ENCODE measurements around the gene PRIM2.
"Not testable (repeated sequence)": the region's sequence is repeated elsewhere in the genome, so short reads cannot be mapped to it uniquely, and the experiment has no call there.

PRIM2 gene, protein sequence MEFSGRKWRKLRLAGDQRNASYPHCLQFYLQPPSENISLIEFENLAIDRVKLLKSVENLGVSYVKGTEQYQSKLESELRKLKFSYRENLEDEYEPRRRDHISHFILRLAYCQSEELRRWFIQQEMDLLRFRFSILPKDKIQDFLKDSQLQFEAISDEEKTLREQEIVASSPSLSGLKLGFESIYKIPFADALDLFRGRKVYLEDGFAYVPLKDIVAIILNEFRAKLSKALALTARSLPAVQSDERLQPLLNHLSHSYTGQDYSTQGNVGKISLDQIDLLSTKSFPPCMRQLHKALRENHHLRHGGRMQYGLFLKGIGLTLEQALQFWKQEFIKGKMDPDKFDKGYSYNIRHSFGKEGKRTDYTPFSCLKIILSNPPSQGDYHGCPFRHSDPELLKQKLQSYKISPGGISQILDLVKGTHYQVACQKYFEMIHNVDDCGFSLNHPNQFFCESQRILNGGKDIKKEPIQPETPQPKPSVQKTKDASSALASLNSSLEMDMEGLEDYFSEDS

DNA sequence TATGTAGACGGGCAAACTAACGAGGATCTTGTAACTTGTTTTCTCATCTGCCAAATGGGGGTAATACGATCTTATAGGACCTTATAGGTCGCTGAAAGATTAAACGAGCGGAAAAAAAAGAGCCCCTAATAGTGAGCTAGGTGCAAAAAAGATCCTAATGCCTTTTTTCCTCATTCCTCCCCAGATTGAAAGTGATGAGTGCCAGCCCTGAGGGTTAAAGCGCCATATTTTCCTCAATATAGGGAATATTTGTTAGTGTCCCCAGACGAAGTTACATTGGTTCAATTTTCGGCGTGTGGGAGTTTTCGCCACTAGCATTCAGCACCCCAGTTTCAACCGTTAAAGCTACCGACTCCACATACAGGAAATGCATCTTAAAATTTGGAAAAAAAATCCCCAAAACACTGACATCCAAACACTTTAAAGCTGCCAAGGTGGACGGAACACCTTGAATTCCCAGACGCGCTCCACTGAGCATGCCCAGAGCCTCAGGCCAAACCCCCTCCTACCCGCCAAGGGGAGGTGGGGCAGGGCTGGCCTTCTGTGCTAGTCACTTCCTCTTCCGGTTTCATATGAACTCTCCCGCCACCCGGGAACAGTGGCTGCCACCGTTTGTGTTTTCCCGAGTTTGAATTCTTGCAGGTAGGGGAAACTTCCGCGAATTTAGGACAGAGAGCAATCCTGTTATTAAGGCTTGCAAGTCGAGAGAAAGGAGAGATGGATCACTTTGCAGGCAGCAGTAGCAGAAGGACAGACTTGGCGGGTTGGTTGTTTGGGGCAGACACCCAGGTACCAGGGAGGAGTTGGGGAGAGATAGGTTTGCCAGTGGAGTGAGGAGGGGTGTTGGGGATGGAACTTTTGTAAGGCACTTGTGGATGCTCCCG, at the start of gene PRIM2:
TSS of gene PRIM2 (plus strand) at position 571 of the 884 bp plus-strand sequence. CDS start 816 bp downstream, outside the sequence.
- peak; percentile 39 for DNase-seq (ENCODE audit: low read depth)
- peak within 1 kb of the TSS; percentile 70 for H3K4me3 ChIP-seq (ENCODE audit: low read depth, low read length)

DNA sequence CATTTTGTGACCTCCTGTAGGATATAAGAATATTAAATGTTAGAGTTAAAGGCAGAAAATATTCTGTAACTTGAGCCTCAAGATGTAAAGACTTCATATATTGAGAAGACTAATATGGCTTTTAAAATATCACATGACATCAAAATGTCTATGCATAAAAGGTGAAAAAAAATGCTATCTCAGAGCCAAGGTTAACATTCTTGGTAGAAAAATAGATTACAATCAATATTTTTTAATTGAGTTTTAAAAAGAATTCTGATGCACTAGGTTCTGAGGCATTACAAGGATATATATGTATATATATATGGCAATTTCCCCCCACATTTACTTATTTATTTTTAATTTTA, 49.2 kb upstream of the PRIM2 start:
- no peak overlapping the region for H3K4me3 ChIP-seq (ENCODE audit: low read depth, low read length)
- no peak for DNase-seq (ENCODE audit: low read depth)

DNA sequence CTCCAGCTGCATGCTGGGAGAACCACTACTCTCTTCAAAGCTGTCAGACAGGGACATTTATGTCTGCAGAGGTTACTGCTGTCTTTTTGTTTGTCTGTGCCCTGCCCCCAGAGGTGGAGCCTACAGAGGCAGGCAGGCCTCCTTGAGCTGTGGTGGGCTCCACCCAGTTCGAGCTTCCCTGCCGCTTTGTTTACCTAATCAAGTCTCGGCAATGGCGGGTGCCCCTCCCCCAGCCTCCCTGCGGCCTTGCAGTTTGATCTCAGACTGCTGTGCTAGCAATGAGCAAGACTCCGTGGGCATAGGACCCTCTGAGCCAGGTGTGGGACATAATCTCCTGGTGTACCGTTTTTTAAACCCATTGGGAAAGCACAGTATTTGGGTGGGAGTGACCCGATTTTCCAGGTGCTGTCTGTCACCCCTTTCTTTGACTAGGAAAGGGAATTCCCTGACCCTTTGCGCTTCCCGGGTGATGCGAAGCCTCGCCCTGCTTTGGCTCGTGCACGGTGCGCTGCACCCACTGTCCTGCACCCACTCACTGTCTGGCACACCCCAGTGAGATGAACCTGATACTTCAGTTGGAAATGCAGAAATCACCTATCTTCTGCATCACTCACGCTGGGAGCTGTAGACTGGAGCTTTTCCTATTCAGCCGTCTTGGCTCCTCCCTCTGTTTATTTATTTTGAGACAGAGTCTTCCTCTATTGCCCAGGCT, 43.2 kb upstream of the PRIM2 start:
- not testable (repeated sequence) for DNase-seq (ENCODE audit: low read depth); H3K4me3 ChIP-seq (ENCODE audit: low read depth, low read length)

DNA sequence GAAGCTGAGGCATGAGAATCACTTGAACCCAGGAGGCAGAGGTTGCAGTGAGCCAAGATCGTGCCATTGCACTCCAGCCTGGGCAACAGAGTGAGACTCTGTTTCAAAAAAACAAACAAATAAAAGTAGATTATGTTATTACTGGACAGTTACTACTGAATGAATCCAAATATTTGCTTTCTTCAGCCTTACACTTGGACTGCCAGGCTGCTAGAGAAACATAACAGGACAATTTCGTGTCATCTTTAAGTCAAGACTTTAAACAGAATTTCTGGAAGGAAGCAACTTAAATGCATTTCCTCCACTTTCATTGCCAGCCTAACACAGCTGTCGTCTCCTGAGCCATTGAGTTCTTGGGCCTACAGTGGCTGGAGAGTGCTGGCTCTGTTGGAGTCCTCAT, 42.0 kb upstream of the PRIM2 start:
- no peak for DNase-seq (ENCODE audit: low read depth)
- no peak overlapping the region for H3K4me3 ChIP-seq (ENCODE audit: low read depth, low read length)

DNA sequence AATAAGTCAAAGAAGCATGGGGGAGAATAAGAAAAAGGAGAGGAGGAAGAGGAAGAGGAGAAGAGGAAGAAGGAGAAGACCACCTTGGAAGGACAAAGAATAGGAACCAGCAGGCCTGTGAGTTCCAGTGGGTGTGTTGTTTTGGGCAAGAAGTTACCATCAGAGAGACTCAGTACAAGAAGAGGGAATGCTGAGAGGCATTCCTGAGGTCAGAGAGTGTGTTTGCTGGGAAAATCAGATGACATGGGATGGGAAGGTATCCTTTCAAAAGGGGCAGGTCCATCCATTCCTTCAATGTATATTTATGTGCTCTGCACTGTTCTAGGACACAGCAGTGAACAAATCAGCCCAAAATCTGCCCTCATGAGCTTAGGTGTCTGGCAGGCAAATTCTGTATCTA, 40.5 kb upstream of the PRIM2 start:
- H3K4me3 ChIP-seq (ENCODE audit: low read depth, low read length): no peak overlapping the region
- no peak for DNase-seq (ENCODE audit: low read depth)

DNA sequence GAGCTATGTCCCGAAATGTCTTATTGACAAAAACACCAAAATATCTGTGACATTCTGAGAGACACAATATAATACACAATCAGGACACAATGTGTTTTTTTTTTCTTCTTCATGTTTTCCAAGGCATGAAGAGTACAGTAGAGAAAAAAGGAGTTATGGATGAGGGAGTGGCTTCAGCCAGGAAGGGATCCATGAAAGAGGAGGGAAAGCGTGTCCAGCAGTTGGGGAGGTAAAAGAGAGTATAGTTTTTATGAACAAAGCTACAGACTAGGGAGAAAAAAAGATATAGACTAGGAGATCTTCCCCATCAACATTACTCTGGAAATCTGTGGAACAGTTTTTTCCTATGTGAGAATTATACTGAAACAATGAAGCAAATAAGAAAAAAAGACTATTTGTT, 38.9 kb upstream of the PRIM2 start:
- no peak for DNase-seq (ENCODE audit: low read depth)
- no peak overlapping the region for H3K4me3 ChIP-seq (ENCODE audit: low read depth, low read length)

DNA sequence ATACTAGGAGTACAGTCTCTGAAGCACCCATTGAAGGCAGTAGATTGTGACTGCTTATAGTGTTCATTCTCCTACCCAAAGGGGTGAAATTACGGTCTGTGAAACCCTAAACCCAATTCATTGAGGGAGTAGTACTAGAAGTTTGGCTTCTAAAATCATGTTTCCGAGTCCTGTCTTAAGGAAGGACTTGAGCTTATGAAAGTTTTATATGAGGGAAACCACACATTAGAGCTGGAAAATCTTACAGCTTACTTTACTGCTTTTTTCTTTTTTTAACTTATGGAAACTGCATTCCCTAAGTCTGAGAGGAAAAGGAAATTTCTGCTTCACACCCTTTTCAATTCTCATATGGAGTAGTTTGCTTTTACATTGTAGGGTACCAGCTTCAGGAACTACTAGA, 38.4 kb upstream of the PRIM2 start:
- H3K4me3 ChIP-seq (ENCODE audit: low read depth, low read length): no peak overlapping the region
- no peak for DNase-seq (ENCODE audit: low read depth)

DNA sequence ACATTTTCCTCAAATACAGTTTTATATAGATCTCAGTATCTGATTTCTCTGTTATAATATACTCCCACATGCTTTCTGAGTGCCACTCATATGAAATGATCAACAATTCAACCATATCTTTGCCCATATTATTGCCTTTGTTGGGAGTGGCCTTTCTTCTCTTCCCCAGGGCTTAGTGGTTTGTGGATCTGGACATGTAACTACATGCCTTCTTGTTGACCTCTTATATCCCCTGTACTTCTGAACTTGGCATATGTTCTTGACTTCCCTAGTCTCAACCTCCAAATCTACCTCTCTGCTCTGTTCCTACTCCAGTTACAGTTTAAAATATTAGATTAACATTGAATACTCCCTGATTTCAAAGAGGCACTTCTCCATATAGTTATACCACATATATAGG, 34.3 kb upstream of the PRIM2 start:
- peak; percentile 36 for DNase-seq (ENCODE audit: low read depth)
- H3K4me3 ChIP-seq (ENCODE audit: low read depth, low read length): no peak overlapping the region

DNA sequence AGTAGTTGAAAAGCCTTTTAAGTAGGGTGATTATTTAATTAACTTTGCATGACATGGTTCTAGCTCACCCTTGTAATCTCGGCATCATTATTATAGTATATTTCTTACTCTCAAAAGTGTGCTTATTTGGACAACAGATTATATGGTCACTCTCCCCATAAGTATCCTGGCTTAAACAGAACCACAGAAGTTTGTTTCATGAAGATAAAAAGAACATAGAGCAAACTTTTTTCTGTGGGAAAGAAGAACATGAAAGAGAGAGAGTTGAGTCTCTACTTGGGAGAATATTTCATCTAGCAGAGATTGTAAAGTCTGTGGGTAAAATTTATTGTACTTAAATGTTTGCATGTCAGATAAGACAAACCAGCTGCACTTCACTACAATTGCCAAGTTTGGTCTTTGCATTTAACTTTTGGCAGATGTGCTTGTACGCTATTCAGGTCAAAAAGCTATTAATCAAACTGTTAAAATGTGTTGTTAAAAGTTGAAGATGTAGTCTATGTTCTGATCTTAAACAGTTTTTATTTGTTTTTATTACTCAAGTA, 33.4 kb upstream of the PRIM2 start:
- no peak overlapping the region for H3K4me3 ChIP-seq (ENCODE audit: low read depth, low read length)
- peak; percentile 60 for DNase-seq (ENCODE audit: low read depth)

DNA sequence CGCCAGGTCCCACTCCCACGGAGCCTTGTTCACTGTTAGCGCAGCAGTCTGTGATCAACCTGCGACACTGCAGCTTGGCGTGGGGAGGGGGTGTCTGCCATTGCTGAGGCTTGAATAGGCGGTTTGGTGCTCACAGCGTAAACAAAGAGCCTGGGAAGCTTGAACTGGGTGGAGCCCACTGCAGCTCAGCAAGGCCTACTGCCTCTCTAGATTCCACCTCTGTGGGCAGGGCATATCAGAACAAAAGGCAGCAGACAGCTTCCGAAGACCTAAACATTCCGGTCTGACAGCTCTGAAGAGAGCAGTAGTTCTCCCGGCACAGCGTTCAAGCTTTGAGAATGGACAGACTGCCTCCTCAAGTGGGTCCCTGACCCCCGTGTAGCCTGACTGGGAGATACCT, 29.3 kb upstream of the PRIM2 start:
- not testable (repeated sequence) for DNase-seq (ENCODE audit: low read depth); H3K4me3 ChIP-seq (ENCODE audit: low read depth, low read length)

DNA sequence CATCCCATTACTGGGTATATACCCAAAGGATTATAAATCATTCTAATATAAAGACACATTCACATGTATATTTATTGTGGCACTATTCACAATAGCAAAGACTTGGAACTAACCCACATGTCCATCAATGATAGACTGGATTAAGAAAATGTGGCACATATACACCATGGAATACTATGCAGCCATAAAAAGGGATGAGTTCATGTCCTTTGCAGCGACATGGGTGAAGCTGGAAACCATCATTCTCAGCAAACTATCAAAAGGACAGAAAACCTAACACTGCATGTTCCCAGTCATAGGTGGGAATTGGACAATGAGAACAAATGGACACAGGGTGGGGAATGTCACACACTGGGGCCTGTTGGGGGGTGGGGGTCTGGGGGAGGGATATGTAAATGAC, 24.0 kb upstream of the PRIM2 start:
- not testable (repeated sequence) for DNase-seq (ENCODE audit: low read depth); H3K4me3 ChIP-seq (ENCODE audit: low read depth, low read length)

DNA sequence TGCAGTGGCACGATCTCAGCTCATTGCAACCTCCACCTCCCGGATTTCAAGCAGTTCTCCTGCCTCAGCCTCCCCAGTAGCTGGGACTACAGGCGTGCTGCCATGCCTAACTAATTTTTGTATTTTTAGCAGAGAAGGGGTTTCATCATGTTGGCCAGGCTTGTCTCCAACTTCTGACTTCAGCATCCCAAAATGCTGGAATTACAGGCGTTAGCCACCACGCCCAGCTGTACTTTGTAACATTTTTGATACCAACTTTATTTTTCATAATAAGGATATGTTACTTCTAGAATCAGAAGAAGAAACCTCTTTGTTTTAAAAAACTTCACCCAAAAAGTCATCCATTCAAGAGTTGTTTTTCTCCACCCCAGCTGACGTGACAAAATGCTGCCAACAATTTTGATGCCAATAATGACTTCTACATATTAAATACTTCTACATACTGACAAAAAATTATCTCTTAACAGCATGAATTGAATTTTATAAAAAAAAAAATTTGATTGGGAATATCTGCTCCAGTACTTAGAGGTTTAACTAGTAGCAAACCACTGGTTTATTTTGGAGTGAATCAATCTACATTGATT, 22.5 kb upstream of the PRIM2 start:
- H3K4me3 ChIP-seq (ENCODE audit: low read depth, low read length): no peak overlapping the region
- DNase-seq (ENCODE audit: low read depth): no peak

DNA sequence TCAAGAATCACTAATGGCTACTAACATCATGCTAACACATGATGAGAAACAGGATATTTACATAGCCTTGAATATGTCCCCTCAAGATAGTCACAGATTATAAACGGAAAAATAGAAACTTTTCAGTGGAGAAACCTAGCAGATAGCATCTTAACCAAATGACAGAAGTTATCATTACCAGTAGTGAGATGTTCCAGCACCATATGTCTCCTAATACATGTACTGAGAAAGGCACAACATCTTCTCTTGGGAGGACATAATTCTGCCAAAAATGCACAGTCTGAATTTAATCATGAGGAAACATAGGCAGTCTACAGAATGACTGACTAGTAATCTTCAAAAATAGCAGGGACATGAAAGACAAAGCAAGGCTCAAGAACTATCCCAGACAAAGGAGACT, 19.9 kb upstream of the PRIM2 start:
- no peak overlapping the region for H3K4me3 ChIP-seq (ENCODE audit: low read depth, low read length)
- DNase-seq (ENCODE audit: low read depth): no peak

DNA sequence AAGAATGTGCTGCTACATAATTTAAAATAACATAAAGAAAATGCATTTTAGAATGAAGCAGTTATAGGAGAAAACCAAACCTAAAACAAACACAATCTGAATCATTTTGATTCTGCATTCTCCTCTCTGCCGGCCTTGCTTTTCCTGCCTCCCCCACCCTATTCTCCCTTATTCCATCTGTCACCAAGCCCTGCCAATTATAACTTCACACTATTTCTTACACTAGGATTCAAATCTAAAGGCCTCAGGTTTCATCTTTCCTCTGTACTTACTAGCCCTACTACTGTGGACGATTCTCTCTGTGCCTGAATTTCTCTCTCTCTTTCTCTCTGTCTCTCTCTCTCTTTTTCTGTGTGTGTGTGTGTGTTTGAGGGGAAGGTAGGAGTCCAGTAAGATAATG, 18.7 kb upstream of the PRIM2 start:
- H3K4me3 ChIP-seq (ENCODE audit: low read depth, low read length): no peak overlapping the region
- DNase-seq (ENCODE audit: low read depth): no peak

DNA sequence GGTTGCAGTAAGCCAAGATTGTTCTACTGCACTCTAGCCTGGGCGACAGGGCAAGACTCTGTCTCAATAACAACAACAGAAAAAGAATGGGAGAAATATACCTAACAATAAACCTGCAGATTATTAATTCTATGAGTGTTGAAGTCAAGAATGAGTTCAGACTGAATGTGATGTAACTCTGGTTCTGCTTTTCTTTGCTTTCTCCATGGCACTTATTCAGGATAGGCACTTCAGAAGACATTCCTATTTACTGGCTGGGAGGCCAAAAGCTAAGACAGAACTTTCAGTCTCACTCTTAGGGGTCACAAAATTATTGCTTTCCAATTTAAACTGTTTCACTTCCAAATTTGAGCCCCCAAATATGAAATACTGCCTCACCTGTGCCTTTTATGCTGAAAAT, 15.7 kb upstream of the PRIM2 start:
- H3K4me3 ChIP-seq (ENCODE audit: low read depth, low read length): no peak overlapping the region

DNA sequence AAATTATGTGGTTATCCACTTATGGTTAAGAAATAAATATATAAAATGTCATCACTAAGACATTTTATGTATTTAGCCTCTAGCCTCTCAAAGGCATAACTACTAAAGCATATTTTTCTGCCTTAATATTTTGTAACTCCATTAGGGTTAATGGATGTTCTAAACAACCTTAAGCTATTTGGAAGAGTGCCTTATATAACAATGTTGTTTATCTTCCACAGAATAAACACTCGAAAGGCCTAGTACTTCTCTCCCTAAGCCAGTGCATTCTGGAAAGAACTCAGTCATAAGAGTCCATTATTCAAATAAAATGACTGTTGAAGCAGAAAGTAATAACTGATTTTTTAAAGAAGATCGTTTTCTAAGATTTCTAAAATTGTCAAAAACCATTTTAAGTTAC, 15.0 kb upstream of the PRIM2 start:
- no peak for DNase-seq (ENCODE audit: low read depth)
- H3K4me3 ChIP-seq (ENCODE audit: low read depth, low read length): no peak overlapping the region

More for the DNA sequence above, 15.7 kb upstream of the PRIM2 start:
- DNase-seq (ENCODE audit: low read depth): no peak

DNA sequence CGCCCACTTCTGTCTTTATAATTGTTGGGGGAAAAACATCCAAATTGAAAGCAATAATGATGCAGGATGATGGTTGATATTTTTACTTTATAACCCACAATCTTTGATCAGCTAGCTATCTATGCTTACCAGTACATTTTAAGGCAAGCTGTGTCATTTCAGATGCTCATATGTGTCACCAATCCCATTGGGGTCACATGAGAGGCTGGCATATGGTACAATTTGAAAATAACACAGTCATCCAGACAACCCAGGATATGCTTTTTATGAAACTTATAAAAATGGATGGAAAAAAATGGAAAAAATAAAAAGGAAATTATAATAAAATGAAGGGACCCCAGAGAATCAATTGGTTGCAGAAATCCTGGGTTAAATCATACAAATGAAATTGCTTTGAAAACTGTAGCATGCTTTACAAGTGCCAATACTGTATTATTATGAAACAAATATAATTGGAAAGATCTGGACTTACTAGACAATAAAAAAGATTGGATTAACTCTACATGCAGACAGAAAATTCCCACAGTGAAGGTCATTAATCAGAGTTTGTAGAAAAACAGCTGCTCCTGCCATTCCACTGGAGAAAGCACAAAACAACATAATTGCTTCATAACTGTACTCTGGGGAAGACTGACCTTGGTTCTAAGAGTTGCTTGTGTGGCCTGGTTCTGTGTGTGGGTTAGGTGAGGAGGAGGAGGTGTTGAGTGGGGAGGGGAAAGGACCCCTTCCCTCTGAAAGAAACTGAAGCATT, 13.3 kb upstream of the PRIM2 start:
- peak; percentile 59 for DNase-seq (ENCODE audit: low read depth)
- H3K4me3 ChIP-seq (ENCODE audit: low read depth, low read length): no peak overlapping the region

DNA sequence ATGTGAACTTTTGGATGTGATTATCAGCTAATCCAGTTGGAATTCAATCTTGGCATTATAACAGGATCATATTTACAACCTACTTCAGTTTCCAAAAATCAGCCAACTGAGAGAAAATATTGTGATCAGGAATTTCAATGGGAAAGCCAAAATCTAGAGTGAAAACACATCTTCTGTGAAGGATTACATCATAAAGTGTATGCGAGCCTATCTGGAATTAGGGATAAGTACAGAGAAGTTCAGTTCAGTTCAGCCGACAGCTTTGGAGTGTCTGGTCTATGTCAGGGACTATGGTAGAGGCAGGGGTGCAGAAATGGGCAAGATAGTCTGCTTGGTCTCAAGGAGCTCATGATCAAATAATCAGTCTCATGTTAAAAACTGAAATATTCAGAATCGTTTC, 12.3 kb upstream of the PRIM2 start:
- no peak for DNase-seq (ENCODE audit: low read depth)
- no peak overlapping the region for H3K4me3 ChIP-seq (ENCODE audit: low read depth, low read length)

DNA sequence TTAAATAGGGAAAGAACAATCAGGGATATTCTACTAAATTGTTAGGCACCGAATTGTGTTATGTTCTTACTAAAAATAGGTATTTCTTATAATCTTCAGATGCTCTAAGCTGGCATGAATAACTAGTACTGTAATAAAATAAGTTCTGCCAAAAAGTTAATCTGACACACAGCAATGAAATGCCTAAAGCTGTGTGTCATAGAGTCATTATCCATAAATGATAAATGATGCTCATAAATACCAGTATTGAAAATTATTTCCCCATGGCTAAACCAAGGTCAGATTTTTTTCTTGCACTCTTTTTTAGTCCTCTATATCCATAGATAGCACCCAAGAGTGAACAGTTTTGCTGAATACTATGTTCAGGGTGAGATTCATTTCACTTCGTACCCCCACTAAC, 11.7 kb upstream of the PRIM2 start:
- no peak for DNase-seq (ENCODE audit: low read depth)
- H3K4me3 ChIP-seq (ENCODE audit: low read depth, low read length): no peak overlapping the region

Data from skeletal muscle cell (primary cell).